Activated CD8-positive, alpha-beta T cell treated with anti-CD3 and anti-CD28 coated beads, Interleukin-2, amount 10 ng/mL, durations not matched to agents 7 days and 5 days (primary cell): ENCODE results near the gene CFAP20. TPM values are rescaled to one million over a fixed set of nuclear protein-coding genes. Genes with fewer than 3 reads are reported as not detected.

Source experiments
- ATAC-seq: fragments of 150-1000 bp; cut with Tn5 transposase; one replicate; pipeline ENCODE4 v1.10.0; 2021; ENCODE audit warnings: moderate library complexity
- CTCF ChIA-PET: fragments of 350-600 bp; sonication (Branson Sonifier 250); formaldehyde crosslinking; loops from one replicate; lab custom pipeline; 2021; ENCODE audit warnings: antibody characterized with exemption; lab: Charles Lee
- POLR2A ChIA-PET: fragments of 350-600 bp; sonication (Branson Sonifier 250); formaldehyde crosslinking; loops from one replicate; lab custom pipeline; 2021; ENCODE audit warnings: antibody characterized with exemption; lab: Charles Lee
- DNase-seq: peaks from one replicate; pipeline ENCODE4 v3.0.0-alpha.2; 2020
- H3K27ac Mint-ChIP-seq: one replicate; pipeline ENCODE4 v1.8.0; 2021; ENCODE audit warnings: mild to moderate bottlenecking, mixed read lengths
- H3K27me3 Mint-ChIP-seq: one replicate; pipeline ENCODE4 v1.8.0; 2021; ENCODE audit warnings: low read depth, mixed read lengths
- H3K36me3 Mint-ChIP-seq: one replicate; pipeline ENCODE4 v1.8.0; 2021; ENCODE audit warnings: low read depth, mixed read lengths
- H3K4me1 Mint-ChIP-seq: one replicate; pipeline ENCODE4 v1.8.0; 2021; ENCODE audit warnings: low read depth, mixed read lengths
- H3K4me3 Mint-ChIP-seq: one replicate; pipeline ENCODE4 v1.8.0; 2021; ENCODE audit warnings: mild to moderate bottlenecking, mixed read lengths
- H3K9me3 Mint-ChIP-seq: one replicate; pipeline ENCODE4 v1.8.0; 2022; ENCODE audit warnings: mixed read lengths; ENCODE audit not compliant: insufficient read depth
- total RNA-seq, 2 experiments: library from RNA; stranded (reverse); gene quantifications; one replicate each; pipeline ENCODE4 v1.2.3, GENCODE V29; 2021

The CFAP20 gene
- total RNA-seq, 2 experiments from 2014 or later: 48.1 to 48.4 TPM

GRCh38 chr16:58152246-58152868, 23.2 kb upstream of the CFAP20 start:
- no peak overlapping the region for H3K27ac Mint-ChIP-seq
- CTCF ChIA-PET: no interaction called here
- no peak overlapping the region for H3K4me3 Mint-ChIP-seq
- ATAC-seq (no peak), DNase-seq (no peak)
- H3K4me1 Mint-ChIP-seq: no peaks in the 10 kb centered on the region
- H3K36me3 Mint-ChIP-seq: peaks cover 2% of the 10 kb centered on the region
- no peaks in the 10 kb centered on the region for H3K27me3 Mint-ChIP-seq
- POLR2A ChIA-PET: no interaction called here
- H3K9me3 Mint-ChIP-seq: no peaks in the 10 kb centered on the region

GRCh38 chr16:58148526-58148925, 19.3 kb upstream of the CFAP20 start:
- H3K36me3 Mint-ChIP-seq: no peaks in the 10 kb centered on the region
- H3K9me3 Mint-ChIP-seq: no peaks in the 10 kb centered on the region
- H3K4me3 Mint-ChIP-seq: no peak overlapping the region
- no peak overlapping the region for H3K27ac Mint-ChIP-seq
- ATAC-seq (no peak), DNase-seq (no peak)
- ChIA-PET CTCF (no interaction called here), POLR2A (no interaction called here)
- H3K4me1 Mint-ChIP-seq: no peaks in the 10 kb centered on the region
- H3K27me3 Mint-ChIP-seq: no peaks in the 10 kb centered on the region

DNA sequence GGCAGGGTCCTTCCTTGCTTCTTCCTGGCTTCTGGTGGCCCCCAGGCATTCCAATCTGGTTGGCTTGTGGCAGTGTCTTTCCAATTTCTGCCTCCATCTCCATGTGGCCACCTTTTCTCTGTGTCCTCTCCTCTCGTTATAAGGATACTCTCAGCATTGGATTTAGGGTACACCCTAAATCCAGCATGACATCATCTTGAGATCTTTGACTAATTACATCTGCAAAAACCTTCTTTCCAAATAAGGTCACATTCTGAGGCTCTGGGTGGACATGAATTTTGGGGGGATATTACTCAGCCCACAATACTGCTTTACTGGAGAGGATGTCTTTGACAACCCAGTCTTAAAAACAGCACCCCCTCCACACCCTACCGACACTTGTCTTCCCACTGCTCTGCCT, 18.9 kb upstream of the CFAP20 start:
- Mint-ChIP-seq H3K4me1 (no peaks in the 10 kb centered on the region), H3K27me3 (no peaks in the 10 kb centered on the region), H3K9me3 (no peaks in the 10 kb centered on the region), H3K4me3 (no peak overlapping the region), H3K36me3 (no peaks in the 10 kb centered on the region), H3K27ac (no peak overlapping the region)
- ATAC-seq (no peak), DNase-seq (no peak)
- ChIA-PET CTCF (no interaction called here), POLR2A (no interaction called here)

DNA sequence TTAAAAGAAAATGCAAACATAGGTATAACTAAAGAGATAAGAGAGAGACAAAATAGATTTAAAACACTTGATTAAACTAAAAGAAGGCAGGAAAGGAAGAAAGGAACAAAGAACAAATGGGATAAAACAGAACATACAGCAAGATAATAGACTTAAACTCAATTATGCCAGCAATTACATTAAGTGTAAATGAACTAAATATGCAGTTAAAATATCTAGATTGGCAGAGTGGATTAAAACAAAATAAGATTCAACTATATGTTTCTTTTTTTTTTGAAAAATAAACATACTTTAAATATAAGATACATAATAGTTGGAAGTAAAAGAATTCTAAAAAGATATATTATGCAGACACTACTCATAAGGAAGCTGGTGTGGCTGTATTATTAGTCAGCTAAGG, 9.7 kb upstream of the CFAP20 start:
- ATAC-seq (no peak), DNase-seq (no peak)
- CTCF ChIA-PET: no interaction called here
- POLR2A ChIA-PET: no interaction called here
- peaks cover 23% of the 10 kb centered on the region for H3K9me3 Mint-ChIP-seq
- no peak overlapping the region for H3K4me3 Mint-ChIP-seq
- no peaks in the 10 kb centered on the region for H3K4me1 Mint-ChIP-seq
- no peak overlapping the region for H3K27ac Mint-ChIP-seq
- H3K36me3 Mint-ChIP-seq: peaks cover 21% of the 10 kb centered on the region
- no peaks in the 10 kb centered on the region for H3K27me3 Mint-ChIP-seq

- Mint-ChIP-seq H3K4me3 (no peak overlapping the region), H3K27me3 (no peaks in the 10 kb centered on the region), H3K9me3 (peaks cover 23% of the 10 kb centered on the region), H3K4me1 (no peaks in the 10 kb centered on the region), H3K27ac (no peak overlapping the region), H3K36me3 (peaks cover 21% of the 10 kb centered on the region)
- CTCF ChIA-PET: no interaction called here
- POLR2A ChIA-PET: no interaction called here
- ATAC-seq: no peak
- DNase-seq: no peak
These were observed 8.4 kb upstream of the CFAP20 start for GRCh38 chr16:58137581-58137980.

DNA sequence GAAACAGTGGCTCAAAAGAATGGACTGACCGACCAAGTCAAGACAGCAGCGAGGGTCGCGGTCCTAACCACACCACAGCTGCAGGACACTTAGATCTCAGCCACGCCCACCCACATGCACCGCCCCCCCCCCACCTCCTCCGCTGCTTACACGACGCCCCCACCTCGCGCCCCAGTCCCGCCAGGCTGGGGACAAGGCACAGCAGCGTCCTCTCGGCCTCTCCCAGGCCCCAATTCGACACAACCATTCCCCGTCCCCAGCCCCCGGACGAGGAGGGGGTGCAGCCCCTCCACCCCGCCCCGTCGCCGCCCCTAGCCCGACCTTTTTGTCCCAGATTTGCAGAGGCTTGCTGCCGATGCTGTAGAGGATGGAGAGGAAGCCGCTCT, 477 bp downstream of the CFAP20 start:
- Mint-ChIP-seq H3K4me3 (peak overlapping the region; percentile 86), H3K36me3 (peaks cover 11% of the 10 kb centered on the region), H3K27me3 (no peaks in the 10 kb centered on the region), H3K27ac (peak overlapping the region; percentile 92), H3K4me1 (peaks cover 46% of the 10 kb centered on the region), H3K9me3 (peaks cover 3% of the 10 kb centered on the region)
- ChIA-PET POLR2A (interaction anchor here (0.8 to 1.5 kb wide), 8 partner anchors 10 to 122 kb away, joined by 3 to 7 read pairs (median 3); a partner anchor contains a TSS), CTCF (interaction anchor here (1.0 to 2.1 kb wide), 8 partner anchors 8 to 208 kb away, joined by 3 to 9 read pairs (median 4); partner anchors contain the start of gene ZNF319)
- DNase-seq (peak; percentile 30), ATAC-seq (peak; percentile 11)

DNA sequence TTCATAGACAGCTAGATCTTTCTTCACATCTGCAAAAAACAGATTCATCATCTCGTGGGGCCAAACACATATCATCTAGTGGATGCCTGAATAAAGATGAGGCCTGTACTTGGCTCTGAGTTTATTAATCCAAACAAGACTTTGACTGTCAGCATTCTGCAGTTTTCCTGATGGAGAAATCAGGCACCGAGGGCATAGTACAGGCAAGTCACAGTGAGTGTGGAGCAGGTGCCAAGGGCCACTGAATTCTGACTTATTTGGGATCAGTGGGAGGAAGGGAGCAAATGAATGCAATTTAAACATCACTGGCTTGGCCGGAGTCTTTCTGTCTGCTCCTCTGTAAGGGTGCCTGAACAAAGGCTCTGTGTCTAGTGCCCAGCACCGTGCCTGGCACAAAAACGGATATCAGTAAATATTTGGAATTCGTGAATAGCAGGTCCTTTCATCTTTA, 975 bp downstream of the CFAP20 start:
- H3K27me3 Mint-ChIP-seq: no peaks in the 10 kb centered on the region
- DNase-seq (no peak), ATAC-seq (no peak)
- peaks cover 3% of the 10 kb centered on the region for H3K9me3 Mint-ChIP-seq
- peak overlapping the region; percentile 86 for H3K4me3 Mint-ChIP-seq
- peaks cover 11% of the 10 kb centered on the region for H3K36me3 Mint-ChIP-seq
- peaks cover 49% of the 10 kb centered on the region for H3K4me1 Mint-ChIP-seq
- ChIA-PET POLR2A (interaction anchor here (1.0 kb wide), 1 partner anchor 122 kb away, joined by 3 read pairs; a partner anchor contains a TSS), CTCF (interaction anchor here (1.0 to 2.1 kb wide), 8 partner anchors 8 to 208 kb away, joined by 3 to 6 read pairs (median 4); partner anchors contain the start of genes USB1 and ZNF319)
- H3K27ac Mint-ChIP-seq: peak overlapping the region; percentile 92

DNA sequence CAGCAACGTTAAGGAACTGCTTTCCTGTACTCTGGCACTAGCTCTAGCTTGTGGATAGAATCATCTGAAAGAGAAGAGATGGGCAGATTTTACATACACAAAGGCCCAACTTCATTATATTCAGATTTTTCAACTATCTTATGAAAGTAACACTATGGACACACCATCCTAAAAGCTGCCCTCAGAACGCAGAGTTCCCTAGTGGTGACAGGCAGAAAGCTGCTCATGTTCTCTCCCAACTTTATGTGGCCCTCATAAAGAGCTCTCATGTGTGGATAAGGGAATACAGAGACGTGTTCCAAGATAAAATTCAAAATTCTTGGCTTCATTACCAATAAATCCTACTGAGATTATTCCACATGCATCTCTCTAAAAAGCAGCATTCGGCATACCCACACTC, 1.5 kb downstream of the CFAP20 start:
- H3K4me3 Mint-ChIP-seq: peak overlapping the region; percentile 86
- no peaks in the 10 kb centered on the region for H3K27me3 Mint-ChIP-seq
- H3K9me3 Mint-ChIP-seq: peaks cover 3% of the 10 kb centered on the region
- peaks cover 11% of the 10 kb centered on the region for H3K36me3 Mint-ChIP-seq
- H3K4me1 Mint-ChIP-seq: peaks cover 50% of the 10 kb centered on the region
- ATAC-seq (no peak), DNase-seq (no peak)
- POLR2A ChIA-PET: no interaction called here
- H3K27ac Mint-ChIP-seq: no peak overlapping the region
- CTCF ChIA-PET: interaction anchor here (0.6 to 2.4 kb wide), 10 partner anchors 15 to 209 kb away, joined by 3 to 14 read pairs (median 4); partner anchors contain the start of genes USB1 and ZNF319

DNA sequence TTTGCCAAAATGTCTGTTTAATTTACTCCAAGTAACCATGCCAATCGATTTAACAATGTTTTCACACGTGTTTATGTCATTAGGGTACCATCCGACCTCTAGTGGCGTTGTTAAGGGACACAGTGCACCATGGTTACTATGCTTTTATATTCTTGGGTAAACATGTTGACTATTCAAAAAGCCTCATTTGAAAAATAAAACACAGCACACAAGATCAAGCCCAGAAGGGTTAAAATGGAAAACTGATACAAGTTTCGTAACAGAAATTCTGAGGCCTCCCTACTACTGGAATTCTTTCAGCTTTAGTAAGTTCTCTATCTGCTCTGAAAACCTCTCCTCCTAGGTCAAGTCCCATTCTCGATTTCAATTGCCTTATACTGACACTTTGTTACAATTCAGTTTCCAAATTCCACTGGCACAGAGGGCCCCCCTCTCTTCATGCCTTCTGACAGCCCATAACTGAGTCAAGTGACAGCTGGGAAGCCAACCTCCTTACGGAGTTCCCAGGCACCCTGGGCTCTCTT, 2.1 kb downstream of the CFAP20 start:
- H3K4me3 Mint-ChIP-seq: peak overlapping the region; percentile 86
- peak; percentile 24 for ATAC-seq
- ChIA-PET POLR2A (no interaction called here), CTCF (interaction anchor here (0.6 to 2.4 kb wide), 14 partner anchors 15 to 596 kb away, joined by 3 to 14 read pairs (median 3); partner anchors contain the start of genes USB1 and ZNF319)
- H3K27me3 Mint-ChIP-seq: no peaks in the 10 kb centered on the region
- peaks cover 51% of the 10 kb centered on the region for H3K4me1 Mint-ChIP-seq
- peaks cover 3% of the 10 kb centered on the region for H3K9me3 Mint-ChIP-seq
- H3K27ac Mint-ChIP-seq: peak overlapping the region; percentile 56
- peak; percentile 62 for DNase-seq
- peaks cover 11% of the 10 kb centered on the region for H3K36me3 Mint-ChIP-seq

DNA sequence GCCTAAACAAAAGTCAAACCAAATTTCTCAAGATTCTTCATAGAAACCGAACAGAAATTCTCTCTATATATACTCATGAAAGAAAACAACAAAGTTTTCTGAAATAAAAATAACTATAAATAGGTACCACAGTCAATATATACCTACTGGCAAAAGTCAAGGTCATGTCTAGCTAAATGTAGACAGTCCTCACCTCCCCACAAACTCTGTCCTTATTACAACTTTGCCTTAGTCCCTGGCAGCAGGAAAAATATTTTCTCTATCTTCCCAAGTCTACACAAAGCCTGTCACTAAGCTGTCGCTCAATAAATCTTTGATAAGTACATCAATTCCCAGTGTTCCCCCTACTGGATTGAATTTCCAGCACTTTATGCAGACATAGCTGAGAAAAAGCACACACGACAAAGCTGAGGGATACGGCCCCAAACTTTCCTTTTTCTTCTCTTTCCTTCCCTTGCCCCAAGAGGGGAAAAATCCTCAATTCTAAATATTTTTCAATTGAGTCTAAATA, 2.7 kb downstream of the CFAP20 start:
- Mint-ChIP-seq H3K27ac (peak overlapping the region; percentile 56), H3K4me1 (peaks cover 55% of the 10 kb centered on the region), H3K4me3 (peak overlapping the region; percentile 86), H3K36me3 (peaks cover 11% of the 10 kb centered on the region), H3K9me3 (peaks cover 3% of the 10 kb centered on the region), H3K27me3 (no peaks in the 10 kb centered on the region)
- ATAC-seq (no peak), DNase-seq (no peak)
- POLR2A ChIA-PET: no interaction called here
- CTCF ChIA-PET: interaction anchor here (0.6 to 2.4 kb wide), 9 partner anchors 44 to 597 kb away, joined by 3 to 14 read pairs (median 3); no protein-coding TSS in a partner anchor

GRCh38 chr16:58125781-58126335, 3.3 kb downstream of the CFAP20 start:
- H3K27ac Mint-ChIP-seq: no peak overlapping the region
- H3K4me3 Mint-ChIP-seq: peak overlapping the region; percentile 18
- POLR2A ChIA-PET: no interaction called here
- peaks cover 59% of the 10 kb centered on the region for H3K4me1 Mint-ChIP-seq
- peaks cover 3% of the 10 kb centered on the region for H3K9me3 Mint-ChIP-seq
- H3K27me3 Mint-ChIP-seq: no peaks in the 10 kb centered on the region
- CTCF ChIA-PET: interaction anchor here (0.6 to 2.4 kb wide), 8 partner anchors 45 to 104 kb away, joined by 3 to 14 read pairs (median 3); no protein-coding TSS in a partner anchor
- ATAC-seq (no peak), DNase-seq (no peak)
- peaks cover 11% of the 10 kb centered on the region for H3K36me3 Mint-ChIP-seq
